ENCODE results near the gene ACTL7B.
"Not testable (repeated sequence)": the region's sequence is repeated elsewhere in the genome, so short reads cannot be mapped to it uniquely, and the experiment has no call there.

ACTL7B gene

GRCh38 chr9:108842610-108843295 lies 13.0 kb downstream of the ACTL7B start:
- CTCF ChIA-PET = no interaction called here

GRCh38 chr9:108839561-108839960 lies 16.2 kb downstream of the ACTL7B start:
- TF ChIP-seq ZNF146 (tag by site-specific recombination; IDR thresholded peaks at IDR 0.05) = peak; percentile 78
- POLR2A ChIA-PET; H3K4me1 ChIP-seq (ENCODE audit: control insufficient read depth, insufficient read depth, low read length); H3K36me3 ChIP-seq (ENCODE audit: control insufficient read depth in 2 of 2, insufficient read depth in 1 of 2, low read length in 2 of 2); H3K4me3 ChIP-seq (ENCODE audit: low read depth, low read length); H3K9me3 ChIP-seq (ENCODE audit: control insufficient read depth, insufficient read depth, low read depth, low read length); CTCF ChIA-PET; H3K27ac ChIP-seq (ENCODE audit: extremely low read depth, low read depth, low read length): not testable (repeated sequence)

More at GRCh38 chr9:108842610-108843295, 13.0 kb downstream of the ACTL7B start:
- H3K4me3 ChIP-seq (ENCODE audit: low read depth, low read length) = no peak overlapping the region
- no peaks in the 10 kb centered on the region for H3K9me3 ChIP-seq (ENCODE audit: control insufficient read depth, insufficient read depth, low read depth, low read length)
- no peak overlapping the region for H3K27ac ChIP-seq (ENCODE audit: extremely low read depth, low read depth, low read length)
- TF ChIP-seq GLIS2 (tag by site-specific recombination; IDR thresholded peaks at IDR 0.05) (no peak), ZNF239 (tag by site-specific recombination; IDR thresholded peaks at IDR 0.05) (no peak), KLF10 (tag by site-specific recombination; IDR thresholded peaks at IDR 0.05) (no peak), SP3 (tag by site-specific recombination; IDR thresholded peaks at IDR 0.05) (no peak), ZNF184 (tag by site-specific recombination; IDR thresholded peaks at IDR 0.05) (no peak), ZNF292 (tag by site-specific recombination; IDR thresholded peaks at IDR 0.05; ENCODE audit: borderline replicate concordance, low read depth) (no peak), ZNF140 (tag by site-specific recombination; IDR thresholded peaks at IDR 0.05) (no peak), HOXC10 (CRISPR knock-in tag; IDR thresholded peaks at IDR 0.05) (no peak), ZFP37 (tag by site-specific recombination; IDR thresholded peaks at IDR 0.05) (no peak), ZNF146 (tag by site-specific recombination; IDR thresholded peaks at IDR 0.05) (no peak)
- TF ChIP-seq, protein P1, sequence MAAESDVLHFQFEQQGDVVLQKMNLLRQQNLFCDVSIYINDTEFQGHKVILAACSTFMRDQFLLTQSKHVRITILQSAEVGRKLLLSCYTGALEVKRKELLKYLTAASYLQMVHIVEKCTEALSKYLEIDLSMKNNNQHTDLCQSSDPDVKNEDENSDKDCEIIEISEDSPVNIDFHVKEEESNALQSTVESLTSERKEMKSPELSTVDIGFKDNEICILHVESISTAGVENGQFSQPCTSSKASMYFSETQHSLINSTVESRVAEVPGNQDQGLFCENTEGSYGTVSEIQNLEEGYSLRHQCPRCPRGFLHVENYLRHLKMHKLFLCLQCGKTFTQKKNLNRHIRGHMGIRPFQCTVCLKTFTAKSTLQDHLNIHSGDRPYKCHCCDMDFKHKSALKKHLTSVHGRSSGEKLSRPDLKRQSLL (tag by site-specific recombination; IDR thresholded peaks at IDR 0.05) = no peak
- H3K36me3 ChIP-seq (ENCODE audit: control insufficient read depth in 2 of 2, insufficient read depth in 1 of 2, low read length in 2 of 2) = no peaks in the 10 kb centered on the region
- POLR2A ChIA-PET = no interaction called here
- no peaks in the 10 kb centered on the region for H3K4me1 ChIP-seq (ENCODE audit: control insufficient read depth, insufficient read depth, low read length)

- Histone ChIP-seq H3K9me3 (ENCODE audit: control insufficient read depth, insufficient read depth, low read depth, low read length) (no peaks in the 10 kb centered on the region), H3K4me1 (ENCODE audit: control insufficient read depth, insufficient read depth, low read length) (no peaks in the 10 kb centered on the region), H3K4me3 (ENCODE audit: low read depth, low read length) (no peak overlapping the region), H3K36me3 (ENCODE audit: control insufficient read depth in 2 of 2, insufficient read depth in 1 of 2, low read length in 2 of 2) (no peaks in the 10 kb centered on the region), H3K27ac (ENCODE audit: extremely low read depth, low read depth, low read length) (no peak overlapping the region)
- TF ChIP-seq KLF7 (tag by site-specific recombination; IDR thresholded peaks at IDR 0.05; ENCODE audit: borderline replicate concordance) (no peak), ZNF10 (tag by site-specific recombination; IDR thresholded peaks at IDR 0.05) (no peak), ZNF324 (tag by site-specific recombination; IDR thresholded peaks at IDR 0.05) (no peak), ZNF600 (tag by site-specific recombination; IDR thresholded peaks at IDR 0.05) (no peak), ZNF510 (tag by site-specific recombination; IDR thresholded peaks at IDR 0.05; ENCODE audit: insufficient replicate concordance) (no peak), ZNF549 (tag by site-specific recombination; IDR thresholded peaks at IDR 0.05) (no peak), ZNF596 (tag by site-specific recombination; IDR thresholded peaks at IDR 0.05) (no peak), ZNF548 (tag by site-specific recombination; IDR thresholded peaks at IDR 0.05) (no peak), ZNF350 (tag by site-specific recombination; IDR thresholded peaks at IDR 0.05) (no peak), ZNF26 (tag by site-specific recombination; IDR thresholded peaks at IDR 0.05) (no peak), ZNF777 (tag by site-specific recombination; IDR thresholded peaks at IDR 0.05; ENCODE audit: borderline replicate concordance) (no peak), ZNF626 (tag by site-specific recombination; IDR thresholded peaks at IDR 0.05) (no peak), ZBTB48 (tag by site-specific recombination; IDR thresholded peaks at IDR 0.05) (no peak)
- CTCF ChIA-PET = interaction anchor here (0.6 kb wide), 1 partner anchor 682 kb away, joined by 3 read pairs; no protein-coding TSS in a partner anchor
- POLR2A ChIA-PET = no interaction called here
These were observed 17.8 kb downstream of the ACTL7B start for GRCh38 chr9:108838017-108838416.
